Measurements from ENCODE around the gene C22orf39.
"Not testable (repeated sequence)": the region's sequence is repeated elsewhere in the genome, so short reads cannot be mapped to it uniquely, and the experiment has no call there.

- TF ChIP-seq CTCF (IDR thresholded peaks at IDR 0.05; ENCODE audit: insufficient read depth, low read length, poor library complexity, severe bottlenecking); EZH2phosphoT487 (conservative IDR thresholded peaks at IDR 0.05; ENCODE audit: low read length): not testable (repeated sequence)
These were observed 10.9 kb downstream of the C22orf39 start for GRCh38 chr22:19436444-19437161.
